Measurements from ENCODE around the gene MOXD1. TPM values are rescaled to one million over a fixed set of nuclear protein-coding genes. Genes with fewer than 3 reads are reported as not detected.

Gene MOXD1
- polyA plus RNA-seq, 1 donor (not counting 4 experiments of a cell fraction or from before 2014, with no cell fraction given): 2.7 TPM

DNA sequence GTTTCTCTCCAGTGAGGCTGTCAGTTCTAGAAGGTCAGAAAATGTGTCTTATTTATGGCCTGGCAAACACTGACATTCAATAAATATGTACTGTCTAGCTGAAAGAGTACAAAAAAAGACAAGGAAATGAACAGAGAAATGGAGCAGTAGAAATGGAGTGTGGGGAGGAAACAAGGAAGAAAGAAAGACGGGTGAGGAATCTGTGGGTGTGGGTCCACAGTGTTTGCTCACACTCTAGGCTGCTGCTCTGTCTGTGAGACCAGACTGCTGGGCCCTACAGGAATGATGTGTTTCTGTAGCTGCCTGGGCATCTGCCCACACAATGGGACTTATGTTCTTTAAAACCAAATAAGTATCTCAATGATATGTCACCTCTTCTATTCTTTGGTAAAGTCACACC lies 114.2 kb downstream of the MOXD1 start:
- Histone ChIP-seq H3K36me3 (ENCODE audit: control insufficient read depth in 2 of 2, extremely low read depth in 1 of 2, insufficient read depth in 2 of 2, low read length in 2 of 2) (no peaks in the 10 kb centered on the region), H3K9me3 (ENCODE audit: control insufficient read depth, low read depth, low read length) (no peaks in the 10 kb centered on the region), H3K9me1 (ENCODE audit: control insufficient read depth, extremely low read depth, insufficient read depth, low read length) (no peaks in the 10 kb centered on the region), H3K4me2 (ENCODE audit: control insufficient read depth, extremely low read depth, insufficient read depth, low read depth, low read length) (no peak overlapping the region), H3K9ac (ENCODE audit: control insufficient read depth, extremely low read depth, insufficient read depth, low read length) (no peak overlapping the region), H3K4me3 (ENCODE audit: control insufficient read depth in 2 of 3, extremely low read depth in 1 of 3, insufficient read depth in 2 of 3, low read depth in 1 of 3, low read length in 3 of 3) (no peak overlapping the region), H2AFZ (ENCODE audit: control insufficient read depth, low read length) (no peak overlapping the region), H3K27ac (ENCODE audit: control insufficient read depth, insufficient read depth, low read length) (no peak overlapping the region), H3K27me3 (ENCODE audit: control insufficient read depth, extremely low read depth, insufficient read depth, low read length) (no peaks in the 10 kb centered on the region), H4K20me1 (ENCODE audit: control insufficient read depth, extremely low read depth, insufficient read depth, low read length) (no peaks in the 10 kb centered on the region), H3K4me1 (ENCODE audit: control insufficient read depth, extremely low read depth, insufficient read depth, low read length) (no peaks in the 10 kb centered on the region), H3K79me2 (ENCODE audit: control insufficient read depth, insufficient read depth, low read length) (no peaks in the 10 kb centered on the region)
- TF ChIP-seq, protein P1, sequence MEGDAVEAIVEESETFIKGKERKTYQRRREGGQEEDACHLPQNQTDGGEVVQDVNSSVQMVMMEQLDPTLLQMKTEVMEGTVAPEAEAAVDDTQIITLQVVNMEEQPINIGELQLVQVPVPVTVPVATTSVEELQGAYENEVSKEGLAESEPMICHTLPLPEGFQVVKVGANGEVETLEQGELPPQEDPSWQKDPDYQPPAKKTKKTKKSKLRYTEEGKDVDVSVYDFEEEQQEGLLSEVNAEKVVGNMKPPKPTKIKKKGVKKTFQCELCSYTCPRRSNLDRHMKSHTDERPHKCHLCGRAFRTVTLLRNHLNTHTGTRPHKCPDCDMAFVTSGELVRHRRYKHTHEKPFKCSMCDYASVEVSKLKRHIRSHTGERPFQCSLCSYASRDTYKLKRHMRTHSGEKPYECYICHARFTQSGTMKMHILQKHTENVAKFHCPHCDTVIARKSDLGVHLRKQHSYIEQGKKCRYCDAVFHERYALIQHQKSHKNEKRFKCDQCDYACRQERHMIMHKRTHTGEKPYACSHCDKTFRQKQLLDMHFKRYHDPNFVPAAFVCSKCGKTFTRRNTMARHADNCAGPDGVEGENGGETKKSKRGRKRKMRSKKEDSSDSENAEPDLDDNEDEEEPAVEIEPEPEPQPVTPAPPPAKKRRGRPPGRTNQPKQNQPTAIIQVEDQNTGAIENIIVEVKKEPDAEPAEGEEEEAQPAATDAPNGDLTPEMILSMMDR (optimal IDR thresholded peaks at IDR 0.05 in 1 of 3, IDR thresholded peaks at IDR 0.05 in 1 of 3, conservative IDR thresholded peaks at IDR 0.05 in 1 of 3; ENCODE audit: extremely low read depth in 1 of 3, insufficient read depth in 2 of 3, low read length in 3 of 3): no peak
- TF ChIP-seq EZH2 (IDR thresholded peaks at IDR 0.05; ENCODE audit: low read length): no peak
- FAIRE-seq: no peak
- DNase-seq (ENCODE audit: low read depth, low spot score): no peak
- dilution Hi-C loops (cut with MboI; ENCODE audit: extremely low pct_ligation_motif_present, low sequenced_read_pairs): no loop called here

DNA sequence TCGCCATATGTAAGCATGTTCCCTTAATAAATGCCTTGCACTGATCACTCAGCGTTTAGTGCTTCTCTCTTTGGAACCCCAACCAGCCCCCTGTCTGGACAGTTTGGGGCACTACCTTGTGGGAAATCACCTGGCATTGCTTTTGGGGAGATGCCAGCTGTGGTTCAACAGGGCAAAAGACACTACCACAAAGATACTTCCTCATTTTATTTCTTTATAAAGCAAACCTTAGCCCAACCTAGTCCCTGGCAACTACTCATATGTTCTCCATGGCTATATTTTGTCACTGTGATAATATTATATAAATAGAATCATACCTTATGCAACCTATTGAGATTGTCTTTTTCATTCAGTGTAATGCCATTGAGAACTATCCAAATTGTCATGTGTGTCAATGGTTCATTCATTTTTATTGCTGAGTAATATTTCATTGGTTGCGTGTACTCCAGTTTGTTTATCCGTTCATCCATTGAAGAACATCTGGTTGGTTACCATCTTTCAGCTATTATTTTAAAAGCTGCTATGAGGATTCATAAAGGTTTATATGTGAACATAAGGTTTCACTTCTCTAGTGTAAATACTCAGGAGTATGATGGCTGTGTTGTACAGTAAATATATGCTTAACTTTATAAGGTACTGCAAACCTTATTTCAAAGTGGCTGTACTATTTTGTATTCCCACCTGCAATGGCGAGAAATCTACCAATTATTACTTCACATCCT lies 114.8 kb downstream of the MOXD1 start:
- Histone ChIP-seq H3K79me2 (ENCODE audit: control insufficient read depth, insufficient read depth, low read length) (no peaks in the 10 kb centered on the region), H3K27ac (ENCODE audit: control insufficient read depth, insufficient read depth, low read length) (no peak overlapping the region)

More for the DNA sequence above, 114.8 kb downstream of the MOXD1 start:
- dilution Hi-C loops (cut with MboI; ENCODE audit: extremely low pct_ligation_motif_present, low sequenced_read_pairs): no loop called here
- DNase-seq (ENCODE audit: low read depth, low spot score) (no peak), FAIRE-seq (no peak)
- Histone ChIP-seq H3K9me1 (ENCODE audit: control insufficient read depth, extremely low read depth, insufficient read depth, low read length) (no peaks in the 10 kb centered on the region), H3K4me2 (ENCODE audit: control insufficient read depth, extremely low read depth, insufficient read depth, low read depth, low read length) (no peak overlapping the region), H3K4me1 (ENCODE audit: control insufficient read depth, extremely low read depth, insufficient read depth, low read length) (no peaks in the 10 kb centered on the region), H2AFZ (ENCODE audit: control insufficient read depth, low read length) (no peak overlapping the region), H3K4me3 (ENCODE audit: control insufficient read depth in 2 of 3, extremely low read depth in 1 of 3, insufficient read depth in 2 of 3, low read depth in 1 of 3, low read length in 3 of 3) (no peak overlapping the region), H3K9me3 (ENCODE audit: control insufficient read depth, low read depth, low read length) (no peaks in the 10 kb centered on the region), H3K36me3 (ENCODE audit: control insufficient read depth in 2 of 2, extremely low read depth in 1 of 2, insufficient read depth in 2 of 2, low read length in 2 of 2) (no peaks in the 10 kb centered on the region), H4K20me1 (ENCODE audit: control insufficient read depth, extremely low read depth, insufficient read depth, low read length) (no peaks in the 10 kb centered on the region), H3K9ac (ENCODE audit: control insufficient read depth, extremely low read depth, insufficient read depth, low read length) (no peak overlapping the region), H3K27me3 (ENCODE audit: control insufficient read depth, extremely low read depth, insufficient read depth, low read length) (no peaks in the 10 kb centered on the region)
- TF ChIP-seq EZH2 (IDR thresholded peaks at IDR 0.05; ENCODE audit: low read length): no peak

All from keratinocyte (primary cell).